HUES64 (cell line): ENCODE measurements around the gene KRTAP22-2. TPM values are rescaled to one million over a fixed set of nuclear protein-coding genes. Genes with fewer than 3 reads are reported as not detected.

ENCODE experiments used
- H3K27ac ChIP-seq: 2 replicates; pipeline ENCODE4 v1.7.0; 2013; ENCODE audit warnings: low read depth, low read length, inconsistent platforms
- H3K27me3 ChIP-seq: 2 replicates; pipeline ENCODE4 v1.6.1; 2013; ENCODE audit warnings: mild to moderate bottlenecking, low read length; ENCODE audit not compliant: insufficient read depth
- H3K36me3 ChIP-seq: 2 replicates; pipeline ENCODE4 v1.6.1; 2013; ENCODE audit warnings: mild to moderate bottlenecking, low read length; ENCODE audit not compliant: insufficient read depth
- H3K4me1 ChIP-seq: 2 replicates; pipeline ENCODE4 v1.6.1; 2013; ENCODE audit warnings: mild to moderate bottlenecking, low read length, moderate library complexity; ENCODE audit not compliant: insufficient read depth
- H3K4me3 ChIP-seq: 2 replicates; pipeline ENCODE4 v1.5.1; 2013; ENCODE audit warnings: mild to moderate bottlenecking, low read length, moderate library complexity
- H3K9ac ChIP-seq: 2 replicates; pipeline ENCODE4 v1.6.1; 2013; ENCODE audit warnings: mild to moderate bottlenecking, low read depth, low read length
- H3K9me3 ChIP-seq: 2 replicates; pipeline ENCODE4 v1.6.1; 2013; ENCODE audit warnings: low read depth, low read length; ENCODE audit not compliant: insufficient read depth
- WGBS: fragments of 150-250, 120-280 bp; methylation state at CpG from one replicate; pipeline ENCODE4 v1.1.7; 2013; ENCODE audit warnings: missing lambda C conversion rate; 5-methylcytosine and 5-hydroxymethylcytosine counted together
- polyA plus RNA-seq, 2 experiments: library from polyadenylated mRNA; stranded (reverse); fragments of 50-300 nt; gene quantifications; one replicate each; pipeline ENCODE4 v1.2.3, GENCODE V29; 2013

KRTAP22-2 gene
- not detected for polyA plus RNA-seq (2013, experiment 1 of 2)
- polyA plus RNA-seq (2013, experiment 2 of 2): not detected

GRCh38 chr21:30590297-30590696, at the start of gene KRTAP22-2:
KRTAP22-2 (minus strand) TSS chr21:30590397.
- H3K9me3 ChIP-seq: no peaks in the 10 kb centered on the region
- no peaks in the 10 kb centered on the region for H3K36me3 ChIP-seq
- no peak within 1 kb of the TSS for H3K9ac ChIP-seq
- H3K4me3 ChIP-seq: no peak within 1 kb of the TSS
- H3K27me3 ChIP-seq: no peaks in the 10 kb centered on the region
- H3K4me1 ChIP-seq: no peaks in the 10 kb centered on the region
- no peak within 1 kb of the TSS for H3K27ac ChIP-seq

- Histone ChIP-seq H3K36me3 (no peaks in the 10 kb centered on the region), H3K27me3 (no peaks in the 10 kb centered on the region), H3K27ac (no peak overlapping the region), H3K4me3 (no peak overlapping the region), H3K4me1 (no peaks in the 10 kb centered on the region), H3K9me3 (no peaks in the 10 kb centered on the region), H3K9ac (no peak overlapping the region)
- 96% methylated on average over 2 of the region's 3 CpGs for WGBS
Measured at GRCh38 chr21:30638686-30639085, 48.5 kb upstream of the KRTAP22-2 start.

- Histone ChIP-seq H3K4me1 (no peaks in the 10 kb centered on the region), H3K9me3 (no peaks in the 10 kb centered on the region), H3K27ac (no peak within 1 kb of the TSS), H3K27me3 (no peaks in the 10 kb centered on the region), H3K36me3 (no peaks in the 10 kb centered on the region), H3K4me3 (no peak within 1 kb of the TSS), H3K9ac (no peak within 1 kb of the TSS)
- WGBS: 83% methylated on average over 1 of the region's 1 CpG
Measured at GRCh38 chr21:30634906-30635305, 44.7 kb upstream of the KRTAP22-2 start, which contains the start of gene KRTAP20-2. KRTAP20-2 (plus strand) TSS chr21:30635206; CDS start chr21:30635264, 58 bp downstream.

- H3K9me3 ChIP-seq: peaks cover 5% of the 10 kb centered on the region; the same call in 1 of the 2 replicates
- H3K27me3 ChIP-seq: no peaks in the 10 kb centered on the region
- H3K27ac ChIP-seq: no peak overlapping the region
- no peak overlapping the region for H3K4me3 ChIP-seq
- no peaks in the 10 kb centered on the region for H3K36me3 ChIP-seq
- 96% methylated on average over 1 of the region's 1 CpG for WGBS
- no peaks in the 10 kb centered on the region for H3K4me1 ChIP-seq
- H3K9ac ChIP-seq: no peak overlapping the region
Measured at GRCh38 chr21:30629200-30629599, 39.0 kb upstream of the KRTAP22-2 start.

- Histone ChIP-seq H3K27me3 (no peaks in the 10 kb centered on the region), H3K9me3 (peaks cover 5% of the 10 kb centered on the region; the same call in 1 of the 2 replicates), H3K27ac (no peak overlapping the region), H3K36me3 (no peaks in the 10 kb centered on the region), H3K4me1 (no peaks in the 10 kb centered on the region), H3K4me3 (no peak overlapping the region), H3K9ac (no peak overlapping the region)
- 62% methylated on average over 2 of the region's 4 CpGs for WGBS
Measured at GRCh38 chr21:30628109-30628508, 37.9 kb upstream of the KRTAP22-2 start.

GRCh38 chr21:30625449-30626165, 35.4 kb upstream of the KRTAP22-2 start:
- H3K36me3 ChIP-seq: no peaks in the 10 kb centered on the region
- H3K9ac ChIP-seq: no peak overlapping the region
- no peaks in the 10 kb centered on the region for H3K27me3 ChIP-seq
- H3K4me1 ChIP-seq: no peaks in the 10 kb centered on the region
- H3K9me3 ChIP-seq: peaks cover 5% of the 10 kb centered on the region; the same call in 1 of the 2 replicates
- no peak overlapping the region for H3K27ac ChIP-seq
- WGBS: 83% methylated on average over 4 of the region's 4 CpGs
- H3K4me3 ChIP-seq: no peak overlapping the region

GRCh38 chr21:30623362-30623761, 33.2 kb upstream of the KRTAP22-2 start:
- no peaks in the 10 kb centered on the region for H3K4me1 ChIP-seq
- no peak overlapping the region for H3K4me3 ChIP-seq
- WGBS: 94% methylated on average over 3 of the region's 3 CpGs
- H3K27me3 ChIP-seq: no peaks in the 10 kb centered on the region
- peaks cover 5% of the 10 kb centered on the region; the same call in 1 of the 2 replicates for H3K9me3 ChIP-seq
- no peaks in the 10 kb centered on the region for H3K36me3 ChIP-seq
- no peak overlapping the region for H3K9ac ChIP-seq
- no peak overlapping the region for H3K27ac ChIP-seq

- 91% methylated on average over 3 of the region's 3 CpGs for WGBS
- no peaks in the 10 kb centered on the region for H3K36me3 ChIP-seq
- no peaks in the 10 kb centered on the region for H3K27me3 ChIP-seq
- H3K4me3 ChIP-seq: no peak within 1 kb of the TSS
- no peak within 1 kb of the TSS for H3K9ac ChIP-seq
- no peak within 1 kb of the TSS for H3K27ac ChIP-seq
- no peaks in the 10 kb centered on the region for H3K4me1 ChIP-seq
- H3K9me3 ChIP-seq: 0 out of 2 replicates have a peak, but pooled peaks cover 5% of the 10 kb centered on the region
Measured at GRCh38 chr21:30620522-30620921, 30.3 kb upstream of the KRTAP22-2 start, which contains the start of gene KRTAP20-4. KRTAP20-4 (plus strand) TSS chr21:30620627.

- 0 out of 2 replicates have a peak, but pooled peaks cover 3% of the 10 kb centered on the region for H3K9me3 ChIP-seq
- no peaks in the 10 kb centered on the region for H3K27me3 ChIP-seq
- no peak overlapping the region for H3K4me3 ChIP-seq
- no peaks in the 10 kb centered on the region for H3K4me1 ChIP-seq
- H3K9ac ChIP-seq: no peak overlapping the region
- no peaks in the 10 kb centered on the region for H3K36me3 ChIP-seq
- H3K27ac ChIP-seq: no peak overlapping the region
Measured at GRCh38 chr21:30620080-30620479, 29.9 kb upstream of the KRTAP22-2 start.

- Histone ChIP-seq H3K9me3 (no peaks in the 10 kb centered on the region), H3K4me3 (no peak within 1 kb of the TSS), H3K4me1 (no peaks in the 10 kb centered on the region), H3K27me3 (no peaks in the 10 kb centered on the region), H3K27ac (no peak within 1 kb of the TSS), H3K9ac (no peak within 1 kb of the TSS), H3K36me3 (no peaks in the 10 kb centered on the region)
- WGBS: no CpG with 5 or more reads among the region's 2 CpGs
Measured at GRCh38 chr21:30616125-30616524, 25.9 kb upstream of the KRTAP22-2 start, which contains the start of gene KRTAP20-1. KRTAP20-1 (plus strand) TSS chr21:30616425; CDS start chr21:30616455, 30 bp downstream.

- H3K9ac ChIP-seq: no peak overlapping the region
- H3K36me3 ChIP-seq: no peaks in the 10 kb centered on the region
- H3K27me3 ChIP-seq: no peaks in the 10 kb centered on the region
- no peaks in the 10 kb centered on the region for H3K9me3 ChIP-seq
- no peaks in the 10 kb centered on the region for H3K4me1 ChIP-seq
- H3K4me3 ChIP-seq: no peak overlapping the region
- H3K27ac ChIP-seq: no peak overlapping the region
Measured at GRCh38 chr21:30615199-30615598, 25.0 kb upstream of the KRTAP22-2 start.
